OCI-LY7 (cell line): Measurements from ENCODE around the gene SSRP1.

Experiments
- EZH2phosphoT487 ChIP-seq: fragments of 200-600 bp; sonication (generic); IDR thresholded peaks from 2 replicates; pipeline ENCODE4 v1.6.1; 2018; ENCODE audit warnings: low read depth, borderline replicate concordance, mild to moderate bottlenecking, mixed run types, antibody characterized with exemption, low read length, moderate library complexity, mixed read lengths
- TF ChIP-seq, protein P1 (sequence below): fragments of 200-600 bp; sonication (generic); conservative IDR thresholded peaks from 2 replicates; pipeline ENCODE4 v1.5.1; 2014; ENCODE audit warnings: mild to moderate bottlenecking, antibody characterized with exemption, low read length, moderate library complexity, mixed read lengths

DNA sequence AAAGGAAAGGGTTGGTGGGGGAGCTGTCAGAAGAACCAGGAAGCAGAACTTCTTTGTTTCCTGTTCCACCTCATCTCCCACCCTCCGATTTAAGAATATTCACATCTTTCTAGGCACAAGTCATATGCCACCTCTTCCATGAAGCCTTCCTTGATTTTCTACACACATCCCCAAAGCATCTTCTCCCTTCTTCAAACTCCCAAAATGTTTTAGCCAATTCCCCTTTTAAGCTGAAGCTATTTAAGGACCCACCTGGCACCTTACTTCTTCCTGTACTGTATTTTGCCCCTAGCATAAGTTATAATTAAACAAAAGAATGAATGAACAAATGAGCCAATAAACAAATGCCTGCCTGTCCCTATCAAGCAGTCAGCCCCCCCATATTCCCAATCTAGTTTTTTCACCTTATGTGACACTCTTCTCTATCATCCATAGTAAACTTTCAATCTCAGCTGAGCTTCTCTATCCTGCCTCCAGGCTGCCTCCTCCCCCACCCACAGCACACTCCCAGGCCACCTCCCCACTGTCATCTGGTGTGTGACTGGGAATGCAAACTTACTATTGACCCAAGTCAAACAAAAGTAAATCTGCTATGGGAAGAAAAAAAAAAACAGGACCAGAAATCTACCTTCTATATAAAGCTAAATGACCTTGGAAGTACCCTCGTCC lies 14.8 kb downstream of the SSRP1 start:
- TF ChIP-seq, protein P1, sequence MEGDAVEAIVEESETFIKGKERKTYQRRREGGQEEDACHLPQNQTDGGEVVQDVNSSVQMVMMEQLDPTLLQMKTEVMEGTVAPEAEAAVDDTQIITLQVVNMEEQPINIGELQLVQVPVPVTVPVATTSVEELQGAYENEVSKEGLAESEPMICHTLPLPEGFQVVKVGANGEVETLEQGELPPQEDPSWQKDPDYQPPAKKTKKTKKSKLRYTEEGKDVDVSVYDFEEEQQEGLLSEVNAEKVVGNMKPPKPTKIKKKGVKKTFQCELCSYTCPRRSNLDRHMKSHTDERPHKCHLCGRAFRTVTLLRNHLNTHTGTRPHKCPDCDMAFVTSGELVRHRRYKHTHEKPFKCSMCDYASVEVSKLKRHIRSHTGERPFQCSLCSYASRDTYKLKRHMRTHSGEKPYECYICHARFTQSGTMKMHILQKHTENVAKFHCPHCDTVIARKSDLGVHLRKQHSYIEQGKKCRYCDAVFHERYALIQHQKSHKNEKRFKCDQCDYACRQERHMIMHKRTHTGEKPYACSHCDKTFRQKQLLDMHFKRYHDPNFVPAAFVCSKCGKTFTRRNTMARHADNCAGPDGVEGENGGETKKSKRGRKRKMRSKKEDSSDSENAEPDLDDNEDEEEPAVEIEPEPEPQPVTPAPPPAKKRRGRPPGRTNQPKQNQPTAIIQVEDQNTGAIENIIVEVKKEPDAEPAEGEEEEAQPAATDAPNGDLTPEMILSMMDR, result no peak
- no peak for TF ChIP-seq EZH2phosphoT487
